ENCODE data around the gene ZMIZ1. TPM values are rescaled to one million over a fixed set of nuclear protein-coding genes. Genes with fewer than 3 reads are reported as not detected.

Gene ZMIZ1
- total RNA-seq, 1 donor from 2014 or later = 29.5 TPM

DNA sequence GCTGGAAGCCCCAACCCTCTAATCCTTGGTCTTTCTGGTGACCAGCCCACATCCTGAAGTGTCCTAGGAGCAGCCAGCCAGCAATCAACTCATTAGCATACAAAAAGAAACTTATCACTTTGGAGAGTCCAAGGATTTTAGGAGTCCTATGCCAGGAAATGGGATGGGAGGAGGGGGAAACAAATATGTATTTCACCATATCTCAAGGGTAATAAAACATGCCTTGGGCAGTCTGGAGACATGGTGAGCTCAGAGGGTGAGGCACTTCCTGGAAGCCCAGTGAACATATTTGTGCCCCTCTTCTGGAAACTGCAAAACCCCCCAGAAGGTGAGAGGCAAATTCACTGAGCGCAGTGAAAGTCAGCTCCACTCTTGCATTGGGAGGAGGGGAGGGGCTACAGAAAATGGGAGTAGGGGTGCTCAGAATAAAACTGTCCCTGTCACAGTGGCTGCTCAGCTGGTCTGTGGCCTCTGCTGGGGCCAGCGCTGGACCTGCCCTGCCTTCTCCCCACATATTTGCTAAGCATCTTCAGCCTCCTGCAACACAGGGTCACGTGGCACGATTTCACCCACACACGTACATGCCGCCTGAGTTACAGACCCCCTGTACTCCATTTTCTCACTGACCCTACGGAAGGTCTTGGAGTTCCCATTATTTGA is 17.7 kb upstream of the ZMIZ1 start:
- no peak for DNase-seq

DNA sequence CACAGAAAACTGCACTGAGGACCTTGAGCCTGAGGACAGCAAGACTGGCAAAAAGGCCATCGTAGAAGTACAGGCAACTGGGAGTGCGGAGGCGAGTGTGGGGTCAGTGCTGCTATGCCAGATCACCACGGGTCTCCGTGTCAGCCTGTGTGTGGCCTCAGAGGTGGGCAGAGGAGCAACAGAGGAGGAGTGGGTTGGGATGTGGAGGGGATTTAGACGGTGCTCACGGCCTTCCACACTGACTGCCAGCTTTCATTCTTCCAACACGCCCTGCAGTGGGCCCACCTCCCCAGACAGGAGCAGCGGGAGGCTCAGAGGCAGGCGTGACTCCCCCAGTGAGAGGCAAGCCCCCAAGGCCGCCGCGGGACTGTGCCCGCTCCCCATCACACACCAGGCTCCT is 17.0 kb upstream of the ZMIZ1 start:
- DNase-seq = no peak

DNA sequence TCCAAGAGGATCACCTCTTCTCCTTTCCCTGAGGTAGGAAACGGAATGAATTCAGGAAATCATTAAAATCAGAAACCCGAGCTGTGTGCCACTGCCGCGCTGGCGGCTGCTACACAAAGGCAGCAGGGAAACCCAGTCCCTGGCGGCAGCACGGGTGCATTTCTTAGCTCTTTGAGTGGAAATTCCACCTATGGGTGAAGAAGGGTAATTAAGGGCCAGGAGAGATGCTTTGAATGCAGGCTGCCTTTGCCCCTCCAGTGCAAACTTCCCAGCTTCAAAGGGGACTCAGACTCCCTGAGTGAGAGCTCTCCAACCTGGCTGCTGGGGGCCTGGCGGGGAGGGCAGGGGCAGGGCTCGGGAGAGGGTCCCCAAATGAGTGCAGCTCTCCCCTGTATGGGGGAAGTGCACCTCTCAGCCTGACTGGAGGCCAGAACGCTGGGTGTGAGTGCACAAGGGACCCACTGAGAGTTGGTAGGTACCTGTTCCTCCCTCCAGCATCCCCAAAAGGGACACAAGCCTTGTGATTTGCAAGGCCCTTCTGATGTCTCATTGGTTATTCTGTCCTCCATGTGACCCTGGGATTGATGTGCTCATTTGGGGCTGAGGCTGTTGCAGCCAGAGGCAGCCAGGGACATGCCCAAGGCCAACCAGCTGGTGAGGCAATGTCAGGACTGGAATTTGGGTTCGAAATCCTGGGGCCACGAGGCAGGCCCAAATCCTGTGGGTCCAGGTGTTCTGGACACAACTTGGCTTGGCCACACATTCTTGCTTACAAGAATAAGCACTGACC is 16.3 kb upstream of the ZMIZ1 start:
- DNase-seq = no peak

DNA sequence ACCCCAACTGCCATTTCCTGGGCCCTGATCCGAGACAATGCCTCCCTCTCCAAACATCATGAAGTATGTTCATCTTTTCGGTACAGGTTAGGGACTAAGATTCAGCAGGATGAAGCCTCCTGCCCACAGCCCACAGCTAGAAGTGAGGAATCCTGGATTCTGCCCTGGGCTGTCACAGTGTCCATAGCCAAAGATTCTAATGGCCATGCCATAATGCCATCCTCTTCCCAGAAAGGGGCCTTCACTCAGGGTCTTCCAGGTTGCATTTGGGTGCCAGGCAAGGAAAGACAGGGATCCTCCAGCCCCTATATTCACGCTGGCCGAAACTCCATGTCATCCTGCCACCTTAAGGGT is 15.7 kb upstream of the ZMIZ1 start:
- DNase-seq = no peak

DNA sequence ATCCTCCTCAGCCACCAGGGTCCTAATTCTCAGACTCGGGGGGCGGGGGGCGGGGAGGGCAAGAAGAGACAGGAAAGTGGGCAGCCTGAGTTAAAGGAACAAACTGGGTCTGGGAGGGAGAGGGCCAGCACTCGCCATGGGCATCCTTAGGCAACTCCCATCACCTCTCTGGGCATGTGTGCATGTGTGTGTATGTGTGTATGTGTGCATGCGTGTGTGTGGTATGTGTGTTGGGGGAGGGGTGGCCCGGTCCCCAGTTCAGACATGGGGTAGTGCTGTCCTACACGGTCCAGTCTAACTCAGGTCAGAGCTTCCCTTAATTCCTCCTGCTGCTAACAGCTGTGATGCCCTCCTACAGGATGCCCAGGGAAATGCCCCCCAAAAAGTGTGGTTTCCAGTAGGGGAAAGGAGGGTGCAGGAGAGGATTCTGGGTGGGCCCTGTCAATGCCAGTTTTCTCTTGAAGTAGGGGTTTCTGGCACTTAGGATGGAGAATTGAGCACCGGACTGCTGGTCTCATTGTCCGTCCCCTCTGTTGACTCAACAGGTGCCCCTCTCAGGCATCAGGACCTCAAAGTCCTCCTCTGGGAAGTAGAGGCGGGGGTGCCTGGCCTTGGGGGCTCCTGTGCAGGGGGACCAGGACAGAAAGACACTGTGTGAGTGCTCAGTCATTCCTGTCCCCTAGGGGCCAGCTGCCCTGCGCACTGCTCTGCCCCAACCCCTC is 15.1 kb upstream of the ZMIZ1 start:
- no peak for DNase-seq

DNA sequence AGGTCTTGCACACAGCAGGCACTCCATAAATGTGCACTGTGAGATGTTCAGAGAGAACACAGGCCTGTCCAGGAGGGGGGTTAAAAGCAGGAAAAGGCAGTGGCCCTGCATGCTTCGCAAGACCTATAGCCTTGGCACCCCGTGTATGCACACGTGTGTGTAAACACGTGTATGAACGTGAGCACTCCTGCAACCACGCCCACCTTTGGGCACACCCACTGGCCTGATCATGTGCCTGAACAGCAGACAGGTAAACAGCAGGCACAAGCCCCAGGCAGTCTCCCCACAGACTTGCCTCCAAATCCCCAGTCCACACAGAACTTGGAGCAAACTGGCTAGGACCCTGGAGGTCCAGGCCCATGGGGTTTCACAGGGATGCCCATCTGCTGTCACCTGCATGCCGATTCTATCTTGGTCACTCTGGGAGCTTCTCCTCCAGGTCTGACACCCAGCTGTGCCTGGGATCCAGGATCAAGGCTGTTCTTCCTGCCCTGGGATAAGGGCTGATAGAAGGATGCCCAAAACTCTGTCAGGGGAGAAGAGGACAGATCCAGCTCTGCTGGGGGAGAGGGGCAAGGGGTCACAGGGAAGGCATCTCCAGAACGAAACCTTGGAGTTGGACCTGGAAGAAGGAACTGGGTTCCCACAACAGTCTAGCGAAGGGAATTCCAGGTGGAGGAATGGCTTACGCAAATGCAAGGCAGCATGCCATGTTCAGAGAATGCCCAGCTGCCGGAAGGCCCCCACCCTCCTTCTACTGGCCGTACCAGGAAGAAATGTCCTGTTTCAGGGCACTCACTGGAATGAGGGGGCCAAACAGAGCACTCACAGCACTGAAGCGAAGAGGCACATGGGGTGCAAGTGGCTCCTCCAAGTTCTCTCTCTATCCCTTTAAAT is 14.3 kb upstream of the ZMIZ1 start:
- DNase-seq = no peak

DNA sequence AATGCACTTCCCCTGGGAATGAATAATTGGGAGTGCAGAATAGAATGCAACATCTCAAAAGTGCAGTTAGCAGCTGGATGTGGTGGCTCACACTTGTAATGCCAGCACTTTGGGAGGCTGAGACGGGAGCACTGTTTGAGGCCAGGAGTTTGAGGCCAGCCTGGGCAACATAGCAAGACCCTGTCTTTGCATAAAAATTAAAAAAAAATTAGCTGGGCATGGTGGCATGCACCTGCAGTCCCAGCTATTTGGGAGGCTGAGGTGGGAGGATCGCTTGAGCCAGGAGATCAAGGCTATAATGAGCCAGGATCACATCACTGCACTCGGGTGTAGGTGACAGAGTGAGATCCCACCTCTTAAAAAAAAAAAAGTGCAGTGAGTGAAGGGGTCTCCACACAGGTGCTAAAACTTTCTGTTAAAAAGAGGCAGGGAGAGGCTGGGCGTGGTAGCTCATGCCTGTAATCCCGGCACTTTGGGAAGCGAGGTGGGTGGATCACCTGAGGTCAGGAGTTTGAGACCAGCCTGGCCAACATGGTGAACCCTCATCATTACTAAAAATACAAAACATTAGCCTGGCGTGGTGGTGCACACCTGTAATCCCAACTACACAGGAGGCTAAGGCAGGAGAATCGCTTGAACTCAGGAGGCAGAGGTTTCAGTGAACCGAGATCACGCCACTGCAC is 13.5 kb upstream of the ZMIZ1 start:
- no peak for DNase-seq

DNA sequence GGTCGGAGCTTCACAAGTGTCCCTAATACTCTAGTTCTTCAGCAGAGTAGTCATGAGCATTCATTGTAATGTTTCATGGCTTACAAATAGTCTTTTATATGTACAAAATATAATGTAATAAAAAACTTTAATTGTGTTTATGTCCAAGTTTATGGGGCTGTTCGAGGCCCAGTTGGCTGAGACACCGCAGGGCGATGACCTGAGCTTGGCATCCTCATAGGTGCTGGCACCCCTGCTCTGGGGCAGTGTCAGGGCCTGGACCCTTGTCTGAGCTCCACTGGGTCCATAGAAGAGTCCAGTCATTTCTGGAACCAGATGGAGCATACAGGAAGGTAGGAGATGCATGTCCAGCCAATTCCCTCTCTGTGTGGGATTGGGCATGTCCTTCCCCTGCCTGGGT is 12.9 kb upstream of the ZMIZ1 start:
- DNase-seq = no peak

DNA sequence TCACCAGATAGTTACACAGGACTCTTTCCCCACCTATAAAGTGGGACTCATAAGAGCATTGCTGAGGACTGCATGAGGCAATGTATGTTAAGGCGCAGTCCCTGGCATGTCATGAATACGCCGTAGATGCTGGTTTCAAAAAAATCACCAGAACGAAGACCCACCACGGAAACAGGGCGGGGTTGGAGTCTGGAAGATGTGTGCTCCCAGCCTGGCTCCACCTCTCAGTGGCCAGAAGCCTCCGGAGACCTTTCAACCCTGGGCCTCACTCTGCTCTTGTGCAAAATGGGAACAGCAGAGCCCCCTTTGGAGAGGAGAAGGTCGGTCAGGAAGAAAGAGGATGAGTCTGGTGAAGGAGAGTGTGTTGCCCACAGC is 12.4 kb upstream of the ZMIZ1 start:
- no peak for DNase-seq

DNA sequence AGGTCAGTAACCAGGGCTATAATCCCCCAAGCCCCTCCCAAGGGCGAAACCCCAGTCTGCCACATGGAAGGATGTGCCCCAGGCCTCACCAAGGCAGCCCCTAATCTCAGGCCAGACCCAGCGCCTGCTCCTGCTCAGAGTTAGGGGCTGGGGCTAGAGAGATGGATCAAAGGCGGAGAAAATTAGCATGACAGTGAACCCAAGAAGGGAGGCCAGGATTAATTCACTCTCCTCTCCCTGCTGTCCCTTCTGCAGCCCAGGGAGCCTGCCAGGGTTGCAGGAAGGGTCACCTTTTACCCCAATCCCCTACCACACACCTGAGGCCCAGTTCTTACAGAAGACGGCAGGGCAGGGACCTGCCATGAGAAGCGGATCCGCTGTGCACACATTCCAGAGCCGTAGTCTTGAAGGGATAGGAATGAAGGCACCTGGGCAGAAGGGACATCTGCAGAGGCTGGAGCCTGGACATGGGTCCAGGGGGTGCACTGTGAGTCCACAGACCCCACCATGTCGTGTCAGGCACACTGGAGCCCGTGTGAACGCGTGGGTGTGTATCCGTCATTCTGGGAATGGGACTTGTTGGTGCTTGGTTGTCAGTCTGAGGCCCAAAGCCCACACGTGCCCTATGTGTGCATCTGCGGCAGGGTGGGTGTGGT is 11.9 kb upstream of the ZMIZ1 start:
- no peak for DNase-seq

DNA sequence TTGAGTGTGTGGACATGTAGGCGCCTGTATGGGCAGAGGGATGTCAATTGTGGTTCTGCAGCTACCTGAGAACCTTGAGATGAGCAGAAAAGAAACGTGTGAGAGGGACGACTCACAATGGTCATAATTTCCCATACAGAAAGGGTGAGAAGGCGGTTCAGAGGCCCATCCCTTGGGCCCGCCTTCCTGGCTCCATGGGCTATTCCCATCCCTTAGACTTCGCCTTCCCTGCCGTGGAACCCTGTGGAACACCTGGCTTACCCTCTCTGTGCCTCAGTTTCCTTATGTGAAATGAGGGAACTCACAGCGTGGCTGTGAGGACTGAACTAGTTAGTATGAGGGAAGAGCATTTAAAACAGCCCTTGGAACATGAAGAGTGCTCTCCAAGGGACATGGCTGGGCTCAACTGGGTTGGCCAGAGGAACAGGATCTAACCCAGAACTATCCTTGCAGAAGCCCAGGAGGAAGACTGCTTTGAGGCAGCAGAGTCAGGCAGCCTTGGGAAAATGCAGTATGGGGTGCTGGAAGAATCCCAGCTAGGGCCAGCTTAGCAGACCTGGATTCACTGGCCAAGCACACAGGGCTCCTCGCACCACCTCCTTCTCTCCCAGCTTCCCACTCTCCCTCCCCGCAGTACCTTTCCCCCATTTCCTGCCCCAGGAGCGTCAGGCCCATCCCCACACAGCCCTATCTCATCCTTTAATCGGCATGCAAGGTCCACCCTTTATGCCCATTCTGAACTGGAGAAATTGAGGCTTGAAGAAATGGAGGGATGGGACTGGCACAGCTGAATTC is 11.1 kb upstream of the ZMIZ1 start:
- DNase-seq = no peak

DNA sequence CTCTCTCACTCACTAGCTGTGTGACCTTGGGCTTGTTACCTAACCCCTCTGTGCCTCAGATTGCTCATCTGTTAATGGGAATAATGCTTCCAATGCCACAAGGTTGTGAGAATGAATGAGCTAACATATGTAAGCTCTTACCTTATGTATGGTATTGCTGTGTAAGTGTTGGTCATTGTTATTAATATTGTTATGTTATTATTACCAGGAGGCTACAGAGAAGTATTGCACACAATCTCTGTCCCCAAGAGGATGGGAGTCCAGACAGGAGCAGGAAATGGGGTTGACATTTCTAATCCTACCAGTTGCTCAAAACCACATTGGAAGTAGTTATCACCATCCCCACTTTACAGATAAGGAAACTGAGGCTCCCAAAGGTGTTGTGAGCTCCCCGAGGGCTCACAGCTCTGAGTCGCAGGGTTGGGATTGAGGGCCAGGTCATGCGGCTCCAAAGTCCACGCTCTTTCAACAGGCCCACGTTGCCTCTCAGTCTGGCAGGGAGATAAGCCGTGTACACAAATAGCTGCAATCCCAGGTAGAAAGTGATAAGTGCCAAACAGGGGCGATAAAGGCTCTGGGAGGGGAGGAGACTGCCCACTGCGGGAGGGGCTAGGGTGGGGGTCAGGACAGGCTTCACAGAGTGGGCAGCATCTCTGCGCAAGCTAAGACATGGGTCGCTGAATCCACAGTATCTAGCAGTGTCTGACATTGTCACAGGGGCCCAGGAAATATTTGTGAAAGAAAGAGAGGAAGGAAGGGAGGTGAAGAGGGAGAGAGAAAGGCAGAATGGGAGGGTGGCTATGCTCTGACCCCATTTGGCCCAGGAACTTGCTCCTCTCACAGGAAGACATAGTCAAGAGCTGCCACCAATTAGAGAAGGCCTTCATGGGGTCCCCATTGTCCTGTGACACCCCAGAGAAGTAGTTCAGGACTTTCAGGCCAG is 9.6 kb upstream of the ZMIZ1 start:
- no peak for DNase-seq

DNA sequence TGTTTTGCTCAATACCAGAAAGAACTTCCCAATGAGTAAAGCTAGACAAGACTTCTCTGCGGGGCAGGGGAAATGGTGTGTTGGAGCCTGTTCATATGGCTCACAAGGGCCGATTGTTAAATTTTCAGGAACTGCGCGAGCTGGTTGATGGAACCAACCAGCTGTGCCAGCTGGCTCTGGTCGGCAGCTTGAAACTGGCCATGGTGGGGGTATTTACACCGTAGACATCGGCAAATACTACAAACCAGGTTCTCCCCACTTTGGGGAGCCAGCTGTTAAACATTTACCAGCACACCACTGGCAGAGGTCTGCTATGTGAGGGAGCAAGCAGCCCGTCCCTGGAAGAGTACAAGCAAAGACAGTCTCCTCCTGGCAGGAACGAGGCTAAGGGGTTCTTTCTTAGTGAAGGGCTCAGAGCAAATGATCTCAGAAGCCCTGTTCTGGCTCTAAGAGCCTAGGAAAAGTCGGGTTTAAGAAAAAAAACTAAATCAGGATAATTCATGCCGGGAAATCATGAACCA is 8.8 kb upstream of the ZMIZ1 start:
- DNase-seq = peak; percentile 65

DNA sequence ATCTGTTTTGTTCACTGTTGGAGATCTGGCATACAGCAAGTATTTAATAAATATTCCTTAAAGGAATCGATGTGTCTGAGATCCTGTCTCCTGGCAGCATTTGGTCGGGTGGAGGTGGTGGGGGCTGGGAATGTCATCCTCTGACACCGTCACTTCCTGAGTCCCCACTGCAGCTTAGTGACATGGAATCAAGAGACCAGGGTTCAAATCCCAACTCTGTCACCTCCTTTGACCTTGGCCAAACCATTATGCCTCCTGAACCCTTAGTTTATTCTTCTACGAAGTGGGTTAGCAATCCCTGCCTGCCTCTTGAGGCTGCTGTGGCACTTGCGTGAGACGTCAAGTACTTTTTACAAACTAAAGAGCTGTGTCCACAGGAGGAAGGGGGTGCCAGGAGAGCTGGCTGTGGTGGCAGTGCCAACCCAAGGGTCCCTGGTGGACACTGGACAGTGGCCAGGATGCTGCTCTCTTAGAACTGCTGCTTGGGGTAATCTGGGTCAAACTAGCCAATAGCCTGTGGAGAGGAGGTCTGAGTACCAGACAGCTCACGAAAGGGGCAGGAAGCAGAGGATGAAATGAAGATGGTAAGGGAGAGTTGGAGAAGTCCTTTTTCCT is 8.0 kb upstream of the ZMIZ1 start:
- DNase-seq = no peak

DNA sequence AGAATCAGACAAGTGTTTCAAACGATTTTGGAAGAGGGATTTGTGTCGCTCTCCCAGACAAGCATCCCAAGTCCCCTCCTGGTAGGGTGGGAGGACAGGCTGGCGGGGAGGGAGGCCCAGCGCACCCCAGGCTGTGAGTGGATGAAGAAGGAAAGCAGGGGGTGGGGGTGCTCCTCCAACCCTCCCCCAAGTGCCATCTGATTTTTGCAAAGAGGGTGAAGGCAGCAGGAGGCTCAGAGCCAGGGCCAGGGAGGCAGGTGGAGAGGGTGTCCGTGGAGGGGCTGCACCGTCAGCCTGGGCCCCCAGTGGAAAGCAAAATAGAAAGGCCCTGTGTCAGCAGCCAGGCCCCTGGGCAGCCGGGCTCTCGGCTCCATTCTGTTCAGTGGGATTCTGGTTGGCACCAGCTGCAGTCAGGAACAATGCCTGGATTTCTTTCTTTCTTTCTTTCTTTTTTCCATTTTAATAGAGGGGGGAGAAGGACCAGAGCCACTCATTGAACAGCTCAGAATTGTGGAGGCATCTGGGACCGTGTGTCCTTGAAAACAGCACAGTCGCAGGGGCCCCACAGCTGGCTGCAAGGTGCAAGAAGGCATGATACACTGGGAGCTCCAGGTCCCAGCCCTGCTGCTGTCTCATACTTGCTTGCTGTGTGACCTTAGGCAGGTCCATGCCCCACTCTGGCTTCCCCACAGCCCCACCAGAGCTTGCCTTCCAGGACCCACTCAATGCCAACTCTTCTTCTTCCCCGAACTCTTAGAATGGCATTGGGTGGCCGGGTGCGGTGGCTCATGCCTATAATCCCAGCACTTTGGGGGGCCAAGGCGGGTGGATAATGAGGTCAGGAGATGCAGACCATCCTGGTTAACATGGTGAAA is 7.1 kb upstream of the ZMIZ1 start:
- no peak for DNase-seq

DNA sequence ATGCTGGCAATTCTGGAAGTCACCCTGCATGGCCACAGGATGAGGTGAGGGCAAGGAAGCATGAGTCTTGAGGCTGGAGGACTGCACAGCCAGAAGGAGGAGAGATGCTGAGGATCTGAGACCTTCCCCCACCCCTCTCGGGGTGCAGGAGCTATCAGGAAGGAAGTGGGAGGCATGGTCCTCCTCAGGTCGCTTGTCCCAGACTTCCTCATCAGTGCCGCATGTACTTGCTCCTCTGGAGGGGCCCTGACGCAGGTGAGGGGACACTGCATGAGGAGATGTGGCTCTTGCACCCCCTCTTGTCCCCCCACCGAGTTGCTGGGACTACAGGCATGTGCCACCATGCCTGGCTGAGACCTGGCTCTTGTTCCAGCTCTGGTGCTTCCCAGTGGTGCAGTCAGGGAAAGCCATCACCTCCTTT is 5.7 kb upstream of the ZMIZ1 start:
- no peak for DNase-seq

DNA sequence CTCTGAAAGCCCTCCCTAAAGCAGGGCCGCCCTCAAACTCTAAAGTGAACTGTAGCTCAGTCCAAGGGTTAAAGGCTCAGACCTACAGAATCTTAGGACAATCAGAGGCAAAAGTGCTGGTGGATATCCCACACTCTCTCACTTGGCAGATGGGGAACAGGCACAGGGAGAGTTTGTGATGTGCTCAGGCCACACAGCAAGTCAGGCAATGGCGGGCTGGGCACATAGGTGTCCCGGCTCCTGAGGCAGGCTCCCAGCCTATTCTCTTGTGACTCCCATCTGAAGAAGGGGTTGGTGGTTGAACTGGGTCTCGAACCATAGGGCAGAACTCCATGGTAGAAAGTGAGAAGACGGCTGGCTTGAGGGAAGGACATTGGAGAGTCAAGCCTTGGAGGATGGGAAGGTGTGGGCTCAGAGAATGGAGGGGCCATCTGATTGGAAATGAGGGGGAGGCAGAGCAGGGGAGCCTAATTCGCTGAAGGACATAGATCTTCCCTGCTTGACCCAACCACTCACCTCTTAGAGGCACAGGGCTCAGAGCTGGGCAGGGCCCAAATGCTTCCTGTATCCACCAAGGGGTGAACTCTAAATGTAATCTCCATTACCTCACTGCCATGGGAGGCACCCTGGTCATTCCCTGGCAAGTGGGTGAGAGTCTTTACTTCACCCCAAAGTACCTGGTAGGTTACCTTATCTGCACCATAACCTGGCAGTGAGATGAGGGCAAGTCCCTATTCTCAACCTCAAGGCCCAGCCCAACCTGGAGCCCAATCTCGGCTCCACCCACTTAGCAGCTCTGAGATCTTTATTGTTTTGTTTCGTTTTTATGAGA is 4.9 kb upstream of the ZMIZ1 start:
- DNase-seq = no peak

Data from occipital lobe (tissue), 2 donors.